ENCODE data around the gene QARS1.

- TF ChIP-seq SUZ12 (IDR thresholded peaks at IDR 0.05) (no peak), ELF4 (IDR thresholded peaks at IDR 0.05) (no peak), BHLHE40 (IDR thresholded peaks at IDR 0.05; ENCODE audit: borderline replicate concordance) (no peak), TARDBP (IDR thresholded peaks at IDR 0.05) (no peak), FOXM1 (IDR thresholded peaks at IDR 0.05; ENCODE audit: borderline replicate concordance) (no peak)
- TF ChIP-seq, protein P1, sequence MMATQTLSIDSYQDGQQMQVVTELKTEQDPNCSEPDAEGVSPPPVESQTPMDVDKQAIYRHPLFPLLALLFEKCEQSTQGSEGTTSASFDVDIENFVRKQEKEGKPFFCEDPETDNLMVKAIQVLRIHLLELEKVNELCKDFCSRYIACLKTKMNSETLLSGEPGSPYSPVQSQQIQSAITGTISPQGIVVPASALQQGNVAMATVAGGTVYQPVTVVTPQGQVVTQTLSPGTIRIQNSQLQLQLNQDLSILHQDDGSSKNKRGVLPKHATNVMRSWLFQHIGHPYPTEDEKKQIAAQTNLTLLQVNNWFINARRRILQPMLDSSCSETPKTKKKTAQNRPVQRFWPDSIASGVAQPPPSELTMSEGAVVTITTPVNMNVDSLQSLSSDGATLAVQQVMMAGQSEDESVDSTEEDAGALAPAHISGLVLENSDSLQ (IDR thresholded peaks at IDR 0.05): no peak
Measured at GRCh38 chr3:49132073-49132436, 27.5 kb upstream of the QARS1 start.

Data from HEK293T (cell line).